ENCODE results near the gene LTBP3.

DNA sequence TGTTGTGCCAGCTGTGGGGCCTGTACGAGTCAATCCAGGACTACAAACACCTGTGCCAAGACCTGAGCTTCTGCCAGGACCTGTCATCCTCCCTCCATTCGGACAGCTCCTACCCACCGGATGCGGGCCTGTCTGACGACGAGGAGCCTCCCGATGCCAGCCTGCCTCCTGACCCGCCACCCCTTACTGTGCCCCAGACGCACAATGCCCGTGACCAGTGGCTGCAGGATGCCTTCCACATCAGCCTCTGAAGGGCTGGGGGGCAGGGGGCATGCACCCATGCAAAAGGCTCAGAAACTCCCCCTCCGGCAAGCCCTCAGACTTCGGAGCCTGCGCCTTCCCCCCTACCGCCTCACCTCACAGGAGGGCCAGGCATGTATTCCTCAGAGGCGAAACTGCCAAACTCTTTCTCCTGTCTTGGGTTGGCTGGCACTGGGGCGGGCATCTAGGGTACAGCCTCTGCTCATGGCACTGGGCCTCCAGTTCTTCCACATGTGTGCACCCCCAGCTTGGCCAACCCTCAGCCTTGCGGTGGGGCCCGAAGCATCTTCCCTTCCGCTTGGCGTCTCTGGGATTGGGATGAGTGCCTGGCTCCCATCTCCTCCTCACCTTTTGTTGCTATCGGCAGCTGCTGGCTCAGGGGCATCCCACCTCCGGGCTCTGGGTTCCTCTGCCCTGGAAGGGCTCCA is 15.4 kb upstream of the LTBP3 start:
- TF ChIP-seq, protein P1, sequence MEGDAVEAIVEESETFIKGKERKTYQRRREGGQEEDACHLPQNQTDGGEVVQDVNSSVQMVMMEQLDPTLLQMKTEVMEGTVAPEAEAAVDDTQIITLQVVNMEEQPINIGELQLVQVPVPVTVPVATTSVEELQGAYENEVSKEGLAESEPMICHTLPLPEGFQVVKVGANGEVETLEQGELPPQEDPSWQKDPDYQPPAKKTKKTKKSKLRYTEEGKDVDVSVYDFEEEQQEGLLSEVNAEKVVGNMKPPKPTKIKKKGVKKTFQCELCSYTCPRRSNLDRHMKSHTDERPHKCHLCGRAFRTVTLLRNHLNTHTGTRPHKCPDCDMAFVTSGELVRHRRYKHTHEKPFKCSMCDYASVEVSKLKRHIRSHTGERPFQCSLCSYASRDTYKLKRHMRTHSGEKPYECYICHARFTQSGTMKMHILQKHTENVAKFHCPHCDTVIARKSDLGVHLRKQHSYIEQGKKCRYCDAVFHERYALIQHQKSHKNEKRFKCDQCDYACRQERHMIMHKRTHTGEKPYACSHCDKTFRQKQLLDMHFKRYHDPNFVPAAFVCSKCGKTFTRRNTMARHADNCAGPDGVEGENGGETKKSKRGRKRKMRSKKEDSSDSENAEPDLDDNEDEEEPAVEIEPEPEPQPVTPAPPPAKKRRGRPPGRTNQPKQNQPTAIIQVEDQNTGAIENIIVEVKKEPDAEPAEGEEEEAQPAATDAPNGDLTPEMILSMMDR (tag by site-specific recombination; IDR thresholded peaks at IDR 0.05), result no peak
- TF ChIP-seq ZIC2 (tag by site-specific recombination; IDR thresholded peaks at IDR 0.05), result no peak
- no peak for TF ChIP-seq EGR2 (tag by site-specific recombination; IDR thresholded peaks at IDR 0.05; ENCODE audit: low read depth)
- TF ChIP-seq ZNF121 (tag by site-specific recombination; IDR thresholded peaks at IDR 0.05), result no peak
- TF ChIP-seq ZNF140 (tag by site-specific recombination; IDR thresholded peaks at IDR 0.05), result no peak
- no peak for TF ChIP-seq ZNF433 (tag by site-specific recombination; IDR thresholded peaks at IDR 0.05; ENCODE audit: low read depth)
- no peak for TF ChIP-seq ZNF792 (tag by site-specific recombination; IDR thresholded peaks at IDR 0.05)
- no peak for TF ChIP-seq ZNF155 (tag by site-specific recombination; IDR thresholded peaks at IDR 0.05)
- TF ChIP-seq ZNF768 (tag by site-specific recombination; IDR thresholded peaks at IDR 0.05), result no peak
- TF ChIP-seq, protein P2, sequence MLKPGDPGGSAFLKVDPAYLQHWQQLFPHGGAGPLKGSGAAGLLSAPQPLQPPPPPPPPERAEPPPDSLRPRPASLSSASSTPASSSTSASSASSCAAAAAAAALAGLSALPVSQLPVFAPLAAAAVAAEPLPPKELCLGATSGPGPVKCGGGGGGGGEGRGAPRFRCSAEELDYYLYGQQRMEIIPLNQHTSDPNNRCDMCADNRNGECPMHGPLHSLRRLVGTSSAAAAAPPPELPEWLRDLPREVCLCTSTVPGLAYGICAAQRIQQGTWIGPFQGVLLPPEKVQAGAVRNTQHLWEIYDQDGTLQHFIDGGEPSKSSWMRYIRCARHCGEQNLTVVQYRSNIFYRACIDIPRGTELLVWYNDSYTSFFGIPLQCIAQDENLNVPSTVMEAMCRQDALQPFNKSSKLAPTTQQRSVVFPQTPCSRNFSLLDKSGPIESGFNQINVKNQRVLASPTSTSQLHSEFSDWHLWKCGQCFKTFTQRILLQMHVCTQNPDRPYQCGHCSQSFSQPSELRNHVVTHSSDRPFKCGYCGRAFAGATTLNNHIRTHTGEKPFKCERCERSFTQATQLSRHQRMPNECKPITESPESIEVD (tag by site-specific recombination; IDR thresholded peaks at IDR 0.05), result no peak
- TF ChIP-seq, protein P3, sequence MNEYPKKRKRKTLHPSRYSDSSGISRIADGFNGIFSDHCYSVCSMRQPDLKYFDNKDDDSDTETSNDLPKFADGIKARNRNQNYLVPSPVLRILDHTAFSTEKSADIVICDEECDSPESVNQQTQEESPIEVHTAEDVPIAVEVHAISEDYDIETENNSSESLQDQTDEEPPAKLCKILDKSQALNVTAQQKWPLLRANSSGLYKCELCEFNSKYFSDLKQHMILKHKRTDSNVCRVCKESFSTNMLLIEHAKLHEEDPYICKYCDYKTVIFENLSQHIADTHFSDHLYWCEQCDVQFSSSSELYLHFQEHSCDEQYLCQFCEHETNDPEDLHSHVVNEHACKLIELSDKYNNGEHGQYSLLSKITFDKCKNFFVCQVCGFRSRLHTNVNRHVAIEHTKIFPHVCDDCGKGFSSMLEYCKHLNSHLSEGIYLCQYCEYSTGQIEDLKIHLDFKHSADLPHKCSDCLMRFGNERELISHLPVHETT (tag by site-specific recombination; IDR thresholded peaks at IDR 0.05), result no peak
- no peak for TF ChIP-seq ZNF184 (tag by site-specific recombination; IDR thresholded peaks at IDR 0.05)

Measured in HEK293 (cell line).